ENCODE results near the gene KIF25. TPM values are rescaled to one million over a fixed set of nuclear protein-coding genes. Genes with fewer than 3 reads are reported as not detected.

Gene KIF25
- total and polyA plus RNA-seq, 7 donors: 0.10 to 0.43 (median 0.20) TPM; not detected in 2

DNA sequence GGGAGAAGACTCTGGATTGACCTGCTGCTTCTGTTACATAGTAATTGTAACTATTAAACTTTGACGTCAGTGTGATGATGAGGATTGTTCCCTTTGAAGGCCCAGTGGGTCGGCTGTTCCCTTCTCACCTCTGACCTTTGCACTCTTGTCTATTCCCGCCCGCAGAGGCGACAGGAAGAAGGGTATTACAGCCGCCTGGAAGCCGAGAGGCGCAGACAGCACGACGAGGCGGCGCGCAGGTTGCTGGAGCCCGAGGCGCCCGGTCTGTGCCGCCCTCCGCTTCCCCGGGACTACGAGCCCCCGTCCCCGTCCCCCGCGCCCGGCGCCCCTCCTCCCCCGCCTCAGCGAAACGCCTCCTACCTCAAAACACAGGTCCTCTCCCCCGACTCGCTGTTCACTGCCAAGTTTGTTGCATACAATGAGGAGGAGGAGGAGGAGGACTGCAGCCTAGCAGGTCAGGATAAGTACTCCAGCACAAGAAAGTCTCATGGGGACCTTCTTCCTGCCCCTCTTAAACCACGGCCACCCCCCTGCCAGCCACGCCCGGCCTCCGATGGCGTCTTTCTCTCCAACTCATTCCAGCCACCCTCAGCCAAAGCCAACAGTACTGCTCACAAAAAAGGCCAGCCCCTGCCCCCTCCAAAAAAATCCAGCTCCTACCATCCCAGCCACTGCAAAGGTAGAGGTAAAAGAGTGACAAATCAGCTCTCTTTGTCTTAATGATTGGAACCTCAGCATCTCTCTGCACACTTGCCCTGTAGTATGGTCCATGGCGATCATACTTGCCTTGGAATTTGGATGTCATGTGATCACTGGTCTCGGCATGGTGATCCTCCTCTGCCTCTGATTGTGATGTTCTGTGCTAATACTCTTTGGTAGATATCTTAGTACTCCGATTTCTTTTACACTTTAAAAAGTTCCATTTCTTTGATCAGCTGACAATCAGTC, 31.6 kb upstream of the KIF25 start:
- no peaks in the 10 kb centered on the region for H3K9me3 ChIP-seq
- TF ChIP-seq, protein P1, sequence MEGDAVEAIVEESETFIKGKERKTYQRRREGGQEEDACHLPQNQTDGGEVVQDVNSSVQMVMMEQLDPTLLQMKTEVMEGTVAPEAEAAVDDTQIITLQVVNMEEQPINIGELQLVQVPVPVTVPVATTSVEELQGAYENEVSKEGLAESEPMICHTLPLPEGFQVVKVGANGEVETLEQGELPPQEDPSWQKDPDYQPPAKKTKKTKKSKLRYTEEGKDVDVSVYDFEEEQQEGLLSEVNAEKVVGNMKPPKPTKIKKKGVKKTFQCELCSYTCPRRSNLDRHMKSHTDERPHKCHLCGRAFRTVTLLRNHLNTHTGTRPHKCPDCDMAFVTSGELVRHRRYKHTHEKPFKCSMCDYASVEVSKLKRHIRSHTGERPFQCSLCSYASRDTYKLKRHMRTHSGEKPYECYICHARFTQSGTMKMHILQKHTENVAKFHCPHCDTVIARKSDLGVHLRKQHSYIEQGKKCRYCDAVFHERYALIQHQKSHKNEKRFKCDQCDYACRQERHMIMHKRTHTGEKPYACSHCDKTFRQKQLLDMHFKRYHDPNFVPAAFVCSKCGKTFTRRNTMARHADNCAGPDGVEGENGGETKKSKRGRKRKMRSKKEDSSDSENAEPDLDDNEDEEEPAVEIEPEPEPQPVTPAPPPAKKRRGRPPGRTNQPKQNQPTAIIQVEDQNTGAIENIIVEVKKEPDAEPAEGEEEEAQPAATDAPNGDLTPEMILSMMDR (IDR thresholded peaks at IDR 0.05): no peak
- 79 to 90% (median 82%) methylated on average over 35 to 39 of the region's 39 CpGs for WGBS, 3 donors
- intact Hi-C loops (cut with DNase I): no loop called here
- no peak overlapping the region for H3K4me3 ChIP-seq
- no peaks in the 10 kb centered on the region for H3K27me3 ChIP-seq (ENCODE audit: insufficient read depth in 3 of 3, low read length in 2 of 3)
- peak in 1 of 4 donors; percentile 19 for ATAC-seq
- H3K36me3 ChIP-seq (ENCODE audit: insufficient read depth in 1 of 2, low read depth in 1 of 2): peaks cover 2 to 81% of the 10 kb centered on the region in 2 donors
- H3K27ac ChIP-seq: peak overlapping the region; percentile 50
- no peaks in the 10 kb centered on the region for H3K4me1 ChIP-seq
- DNase-seq: no peak

DNA sequence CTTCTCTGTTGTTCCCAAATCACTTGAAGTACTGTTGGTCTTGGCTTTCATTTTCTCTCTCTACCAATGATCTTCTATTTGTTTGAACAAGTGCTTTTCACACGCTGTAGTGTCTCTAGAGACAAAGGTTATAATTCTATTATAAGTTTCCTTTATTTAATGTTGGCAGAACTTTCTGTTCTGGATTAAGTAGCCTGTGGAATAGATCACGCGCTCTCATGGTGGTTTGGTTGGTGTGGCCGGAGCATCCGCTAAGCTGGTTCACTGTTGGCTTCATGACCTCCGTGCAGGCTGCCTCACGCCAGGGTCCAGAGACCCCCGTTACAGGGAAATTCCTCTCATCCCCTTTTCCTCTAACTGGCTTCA, 30.9 kb upstream of the KIF25 start:
- H3K9me3 ChIP-seq: no peaks in the 10 kb centered on the region
- intact Hi-C loops (cut with DNase I): no loop called here
- H3K4me3 ChIP-seq: no peak overlapping the region
- WGBS, 3 donors: 69 to 81% (median 74%) methylated on average over 8 of the region's 8 CpGs
- peak in 1 of 4 donors; percentile 35 for ATAC-seq
- no peak overlapping the region for H3K27ac ChIP-seq
- peaks cover 2 to 82% of the 10 kb centered on the region in 2 donors for H3K36me3 ChIP-seq (ENCODE audit: insufficient read depth in 1 of 2, low read depth in 1 of 2)
- no peaks in the 10 kb centered on the region for H3K27me3 ChIP-seq (ENCODE audit: insufficient read depth in 3 of 3, low read length in 2 of 3)
- no peaks in the 10 kb centered on the region for H3K4me1 ChIP-seq
- DNase-seq: no peak
- TF ChIP-seq, protein P1 (IDR thresholded peaks at IDR 0.05): no peak

DNA sequence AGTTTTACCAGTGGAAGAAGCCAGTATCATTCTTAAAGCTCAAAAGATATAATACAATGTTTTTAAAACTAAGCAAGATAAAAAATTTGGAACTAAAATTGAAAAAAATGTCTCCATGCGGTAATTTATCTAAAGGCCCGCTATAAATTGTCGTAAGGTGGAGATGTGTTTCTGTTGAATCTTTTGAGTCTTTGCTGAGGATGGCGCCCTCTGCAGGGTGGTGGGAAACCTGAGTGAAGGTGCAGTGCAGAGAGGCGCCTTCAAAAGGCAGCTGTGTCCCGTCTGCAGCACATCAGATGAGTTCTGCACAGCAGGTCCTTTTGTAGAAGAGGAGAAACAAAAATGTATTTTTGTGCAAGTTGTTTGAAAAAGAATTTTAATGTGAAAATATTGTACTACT, 29.4 kb upstream of the KIF25 start:
- Histone ChIP-seq H3K4me1 (no peaks in the 10 kb centered on the region), H3K36me3 (ENCODE audit: insufficient read depth in 1 of 2, low read depth in 1 of 2) (peaks cover 2 to 76% of the 10 kb centered on the region in 2 donors), H3K4me3 (no peak overlapping the region), H3K27me3 (ENCODE audit: insufficient read depth in 3 of 3, low read length in 2 of 3) (no peaks in the 10 kb centered on the region), H3K27ac (no peak overlapping the region), H3K9me3 (no peaks in the 10 kb centered on the region)
- no peak for ATAC-seq
- intact Hi-C loops (cut with DNase I): no loop called here
- DNase-seq: no peak
- WGBS, 3 donors: 72 to 91% (median 78%) methylated on average over 6 of the region's 6 CpGs
- TF ChIP-seq, protein P1 (IDR thresholded peaks at IDR 0.05): peak; percentile 29

DNA sequence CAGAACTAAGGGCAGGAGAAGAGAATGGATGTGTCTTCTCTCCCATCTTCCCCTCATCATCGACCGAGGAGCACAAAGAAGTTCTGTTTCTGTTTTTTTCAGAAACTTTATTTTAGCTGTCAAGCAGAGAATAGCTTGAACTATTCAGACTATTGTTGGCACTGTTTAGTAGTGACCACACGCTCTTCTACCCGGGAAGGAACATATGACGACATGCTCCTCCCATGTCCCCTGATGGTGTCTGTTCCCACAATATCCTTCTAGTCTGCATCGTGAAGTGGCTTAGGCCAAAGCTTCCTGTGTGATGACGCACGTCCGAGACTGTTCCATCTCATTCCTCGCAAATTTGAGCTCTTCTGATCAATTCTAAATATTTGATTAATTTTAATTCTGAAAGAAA, 27.2 kb upstream of the KIF25 start:
- ATAC-seq (peak in 3 of 4 donors; percentile 40 to 58 (median 44)), DNase-seq (no peak)
- H3K9me3 ChIP-seq: no peaks in the 10 kb centered on the region
- WGBS, 3 donors: 67 to 72% (median 71%) methylated on average over 10 of the region's 10 CpGs
- peaks cover 2 to 63% of the 10 kb centered on the region in 2 donors for H3K36me3 ChIP-seq (ENCODE audit: insufficient read depth in 1 of 2, low read depth in 1 of 2)
- no peaks in the 10 kb centered on the region for H3K27me3 ChIP-seq (ENCODE audit: insufficient read depth in 3 of 3, low read length in 2 of 3)
- intact Hi-C loops (cut with DNase I): no loop called here
- no peak overlapping the region for H3K27ac ChIP-seq
- peaks cover 8% of the 10 kb centered on the region for H3K4me1 ChIP-seq
- H3K4me3 ChIP-seq: no peak overlapping the region
- TF ChIP-seq, protein P1 (IDR thresholded peaks at IDR 0.05): no peak
